GM21367 (cell line): ENCODE results near the gene CENPC.
"Not testable (repeated sequence)": the region's sequence is repeated elsewhere in the genome, so short reads cannot be mapped to it uniquely, and the experiment has no call there.

Experiments used
- ATAC-seq: cut with Tn5 transposase; IDR thresholded peaks from one replicate; pipeline ENCODE4 v1.9.1; 2021; ENCODE audit not compliant: unreplicated experiment

The CENPC gene

DNA sequence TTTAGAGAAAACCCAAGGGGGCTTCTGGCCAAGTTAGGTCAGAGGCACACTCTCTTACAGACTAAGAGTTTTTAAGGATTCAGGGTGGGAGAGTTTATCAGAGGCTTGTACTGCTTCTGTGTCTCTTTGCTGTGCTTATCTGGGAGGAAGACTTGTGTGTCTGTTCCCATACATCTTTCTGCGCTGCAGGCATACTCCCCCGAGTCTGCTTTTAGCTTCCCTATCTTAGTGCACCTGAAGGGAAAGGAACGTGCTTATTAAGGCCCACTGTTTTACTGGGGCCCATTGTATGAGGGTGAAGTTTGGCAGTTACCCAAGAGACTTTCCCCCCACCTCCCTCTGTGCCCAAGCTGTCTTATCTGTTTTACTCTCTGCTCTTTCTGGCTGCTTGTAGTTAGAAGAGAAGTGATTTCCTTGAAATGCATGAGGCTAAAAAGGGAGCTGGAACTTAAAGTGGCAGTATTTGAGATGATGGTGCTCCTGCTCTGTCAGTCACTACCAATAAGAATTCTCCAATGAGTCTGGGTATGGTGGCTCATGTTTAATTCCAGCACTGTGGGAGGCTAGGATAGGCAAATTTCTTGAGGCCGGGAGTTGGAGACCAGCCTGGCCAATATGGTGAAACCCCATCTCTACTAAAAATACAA is 7.0 kb upstream of the CENPC start:
- not testable (repeated sequence) for ATAC-seq

DNA sequence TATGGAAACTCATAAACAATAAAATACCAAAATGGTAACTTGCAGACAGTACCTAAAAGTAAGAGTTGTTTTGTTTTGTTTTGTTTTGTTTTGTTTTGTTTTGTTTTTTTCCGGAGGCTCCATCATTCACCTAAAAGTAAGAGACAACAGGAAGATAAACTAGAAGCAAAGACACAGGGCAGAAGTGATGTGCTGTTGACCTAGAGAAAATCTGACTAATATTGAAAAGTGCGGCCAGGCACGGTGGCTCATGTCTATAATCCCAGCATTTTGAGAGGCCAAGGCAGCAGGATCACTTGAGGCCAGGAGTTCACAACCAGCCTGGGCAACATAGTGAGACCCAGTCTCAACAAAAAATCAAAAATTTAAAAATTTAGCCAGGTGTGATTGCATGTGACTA is 5.6 kb upstream of the CENPC start:
- ATAC-seq, result peak; percentile 34

DNA sequence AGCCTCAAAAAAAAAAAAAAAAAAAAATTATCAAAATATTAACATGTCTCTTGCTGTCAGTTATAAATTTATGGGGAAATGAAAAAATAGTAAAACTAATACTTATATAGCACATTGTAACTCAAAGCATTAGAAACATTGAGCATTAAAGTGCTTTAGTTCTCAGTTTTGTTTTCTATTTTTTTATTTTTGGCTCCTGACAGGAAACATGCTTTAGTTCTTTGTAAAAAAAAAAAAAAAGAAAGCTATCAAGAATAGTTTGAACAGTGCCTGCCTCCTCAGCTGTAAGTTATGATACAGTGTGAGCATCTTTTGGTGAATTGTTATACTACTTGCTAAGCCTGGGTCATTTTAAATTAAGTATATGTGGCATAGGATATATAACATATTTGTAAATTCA is 5.1 kb upstream of the CENPC start:
- no peak for ATAC-seq

DNA sequence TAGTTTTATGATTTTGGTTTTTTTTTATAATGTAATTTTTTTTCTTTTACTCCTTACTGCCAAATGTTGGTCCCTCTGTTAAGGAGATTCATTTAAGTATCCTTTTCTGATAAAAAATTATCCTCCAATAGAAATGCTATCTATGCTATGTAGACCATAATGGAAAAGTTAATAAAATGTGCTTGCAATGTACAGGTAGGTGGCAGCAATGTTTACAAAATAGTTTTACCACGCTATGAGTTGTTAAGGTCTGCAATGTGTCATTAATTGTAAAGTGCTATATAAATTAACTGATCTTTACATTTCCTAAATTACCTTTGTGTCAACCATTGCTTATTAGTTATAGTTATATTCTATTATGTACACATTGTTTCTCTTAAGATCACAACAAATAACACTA is 3.8 kb upstream of the CENPC start:
- peak; percentile 37 for ATAC-seq

DNA sequence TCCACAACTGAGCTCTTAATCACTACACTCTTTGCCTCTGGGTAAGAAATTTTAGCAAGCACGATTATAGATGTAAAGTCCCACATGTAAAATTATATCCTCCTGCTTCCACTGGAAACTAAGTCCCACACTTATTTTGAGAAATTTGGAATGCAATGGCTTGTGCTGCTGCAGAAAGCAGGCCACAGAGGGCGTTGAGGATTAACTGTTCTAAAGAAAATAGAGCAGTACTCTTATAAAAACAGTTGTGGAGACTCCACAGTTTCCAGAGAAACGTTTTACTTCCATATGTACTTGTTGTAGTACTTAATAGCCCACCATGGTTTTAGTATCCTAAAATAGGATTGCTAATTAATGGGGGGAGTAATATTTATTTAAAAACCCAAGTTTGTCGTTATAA is 1.7 kb upstream of the CENPC start:
- no peak for ATAC-seq

DNA sequence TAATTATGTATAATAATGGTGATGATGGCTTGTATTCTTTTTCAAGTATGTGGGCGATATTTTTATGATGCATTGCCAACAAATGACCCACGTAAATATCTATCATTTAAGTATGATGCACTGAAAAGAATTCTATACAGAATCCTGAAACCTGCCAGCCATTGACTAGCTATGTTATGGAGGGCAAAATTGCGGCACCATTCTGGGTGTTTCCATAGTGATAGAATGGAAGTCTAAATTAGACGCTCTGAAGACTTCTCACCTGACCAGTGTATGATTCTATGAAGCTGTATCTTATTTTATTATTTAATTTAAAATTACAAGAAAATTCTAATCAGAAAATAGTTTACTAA is 677 bp upstream of the CENPC start:
- no peak for ATAC-seq

DNA sequence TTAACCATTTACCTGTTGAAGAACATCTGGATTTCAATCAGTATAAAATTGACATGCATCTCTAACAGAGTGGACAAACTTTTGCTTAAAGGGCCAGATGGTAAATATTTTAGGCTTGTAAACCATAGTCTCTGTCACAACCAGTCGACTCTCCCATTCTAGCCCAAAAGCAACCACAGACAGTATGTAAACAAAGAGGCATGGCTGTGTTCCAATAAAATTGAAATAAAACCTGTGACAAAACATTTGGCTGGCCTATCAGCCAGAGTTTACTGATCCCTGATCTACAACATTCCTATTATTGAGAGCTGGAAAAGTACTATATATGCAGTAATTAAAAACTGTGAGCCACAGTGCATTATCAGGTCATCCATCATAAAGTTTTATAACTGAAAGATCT is 3.2 kb downstream of the CENPC start:
- no peak for ATAC-seq

DNA sequence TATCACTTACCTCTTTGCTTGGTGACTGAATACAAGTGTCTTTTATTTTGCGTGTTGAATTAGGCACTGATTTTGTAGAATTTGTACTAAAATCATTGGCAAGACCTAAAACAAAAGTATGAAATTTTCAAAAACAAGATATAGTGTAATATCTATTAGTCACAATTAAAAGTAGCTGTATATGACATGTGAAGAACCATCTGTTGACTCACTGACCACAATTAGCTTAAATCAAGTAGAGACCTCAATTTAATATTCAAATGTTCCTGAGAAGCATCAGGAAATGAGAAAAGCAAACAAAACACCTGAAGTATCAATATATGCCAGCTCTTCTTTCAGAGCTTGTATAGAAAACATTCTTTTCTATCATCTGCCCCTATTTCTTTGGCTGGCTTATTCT is 5.5 kb downstream of the CENPC start:
- ATAC-seq, result no peak

DNA sequence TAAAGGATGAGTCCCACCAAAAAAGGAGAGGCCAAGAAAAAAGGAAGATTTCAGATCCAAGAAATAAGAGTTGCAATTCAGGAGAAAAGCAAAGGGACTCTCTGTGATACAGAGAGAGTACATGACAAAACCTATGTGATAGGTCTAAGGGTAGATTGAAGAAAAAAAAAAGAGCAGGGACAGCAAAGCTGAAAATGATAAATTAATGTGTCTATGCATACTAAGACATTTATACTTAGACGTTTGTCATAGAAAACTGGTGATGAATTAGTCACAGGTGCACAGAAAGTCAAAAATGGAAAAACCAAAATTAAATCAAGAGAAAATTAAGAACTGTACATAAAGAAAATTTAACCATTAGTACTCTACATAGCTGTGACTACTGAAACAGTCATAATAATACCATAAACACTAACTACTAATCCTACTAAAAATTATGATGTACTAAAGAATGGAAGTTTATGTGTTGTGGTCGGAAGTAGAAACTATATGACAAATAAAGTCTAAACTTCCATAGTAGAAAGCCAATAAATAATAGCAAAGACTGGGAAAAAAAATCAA is 9.9 kb downstream of the CENPC start:
- ATAC-seq, result no peak

DNA sequence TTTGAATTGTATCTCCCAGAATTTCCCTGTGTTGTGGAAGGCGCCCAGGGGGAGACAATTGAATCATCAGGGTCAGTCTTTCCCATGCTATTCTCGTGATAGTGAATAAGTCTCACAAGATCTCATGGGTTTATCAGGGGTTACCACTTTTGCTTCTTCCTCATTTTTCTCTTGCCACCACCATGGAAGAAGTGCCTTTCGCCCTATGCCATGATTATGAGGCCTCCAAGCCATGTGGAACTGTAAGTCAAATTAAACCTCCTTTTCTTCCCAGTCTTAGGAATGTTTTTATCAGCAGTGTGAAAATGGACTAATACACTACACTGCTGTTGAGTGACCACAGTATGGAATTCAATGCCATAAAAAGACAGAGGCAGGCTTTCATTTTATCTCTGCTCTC is 12.2 kb downstream of the CENPC start:
- ATAC-seq, result no peak

DNA sequence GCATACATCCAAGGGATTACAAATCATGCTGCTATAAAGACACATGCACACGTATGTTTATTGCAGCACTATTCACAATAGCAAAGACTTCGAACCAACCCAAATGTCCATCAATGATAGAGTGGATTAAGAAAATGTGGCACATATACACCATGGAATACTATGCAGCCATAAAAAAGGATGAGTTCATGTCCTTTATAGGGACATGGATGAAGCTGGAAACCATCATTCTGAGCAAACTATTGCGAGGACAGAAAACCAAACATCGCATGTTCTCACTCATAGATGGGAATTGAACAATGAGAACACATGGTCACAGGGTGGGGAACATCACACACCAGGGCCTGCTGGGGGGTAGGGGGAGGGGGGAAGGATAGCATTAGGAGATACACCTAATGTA is 12.9 kb downstream of the CENPC start:
- ATAC-seq, result not testable (repeated sequence)

DNA sequence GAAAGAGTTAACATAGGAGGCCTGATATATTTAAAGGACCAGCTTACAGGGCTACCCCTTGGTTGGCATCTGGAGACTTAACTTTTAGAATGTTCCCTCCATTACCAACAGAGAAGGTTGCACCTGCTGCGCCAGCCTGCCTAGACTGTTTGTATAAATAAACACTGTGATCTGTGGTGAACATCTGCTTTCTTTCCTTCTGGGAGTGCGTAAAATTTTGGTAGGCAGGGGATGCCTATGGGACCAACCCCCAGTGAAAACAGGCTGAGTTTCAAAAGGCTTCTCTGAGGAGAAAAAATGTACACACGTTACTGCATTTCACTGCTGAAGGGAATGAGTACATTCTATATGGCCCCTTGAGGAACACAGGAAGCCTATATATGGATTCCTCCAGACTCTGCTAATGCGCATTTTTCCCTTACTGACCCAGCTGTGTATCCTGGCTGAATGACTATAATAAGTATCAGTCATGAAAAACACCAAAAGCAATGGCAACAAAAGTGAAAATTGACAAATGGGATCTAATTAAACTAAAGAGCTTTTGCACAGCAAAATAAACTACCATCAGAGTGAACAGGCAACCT is 13.8 kb downstream of the CENPC start:
- ATAC-seq, result no peak

DNA sequence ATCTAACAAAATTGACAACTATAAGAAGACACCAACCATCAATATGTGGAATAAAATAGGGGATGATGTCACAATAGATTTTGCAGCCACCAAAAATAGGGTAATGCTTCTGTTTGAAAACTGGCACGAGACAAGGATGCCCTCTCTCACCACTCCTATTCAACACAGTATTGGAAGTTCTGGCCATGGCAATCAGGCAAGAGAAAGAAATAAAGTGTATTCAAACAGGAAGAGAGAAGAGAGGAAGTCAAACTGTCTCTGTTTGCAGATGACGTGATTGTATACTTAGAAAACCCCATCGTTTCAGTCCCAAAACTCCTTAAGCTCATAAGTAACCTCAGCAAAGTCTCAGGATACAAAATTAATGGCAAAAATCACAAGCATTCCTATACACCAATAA is 21.2 kb downstream of the CENPC start:
- not testable (repeated sequence) for ATAC-seq

DNA sequence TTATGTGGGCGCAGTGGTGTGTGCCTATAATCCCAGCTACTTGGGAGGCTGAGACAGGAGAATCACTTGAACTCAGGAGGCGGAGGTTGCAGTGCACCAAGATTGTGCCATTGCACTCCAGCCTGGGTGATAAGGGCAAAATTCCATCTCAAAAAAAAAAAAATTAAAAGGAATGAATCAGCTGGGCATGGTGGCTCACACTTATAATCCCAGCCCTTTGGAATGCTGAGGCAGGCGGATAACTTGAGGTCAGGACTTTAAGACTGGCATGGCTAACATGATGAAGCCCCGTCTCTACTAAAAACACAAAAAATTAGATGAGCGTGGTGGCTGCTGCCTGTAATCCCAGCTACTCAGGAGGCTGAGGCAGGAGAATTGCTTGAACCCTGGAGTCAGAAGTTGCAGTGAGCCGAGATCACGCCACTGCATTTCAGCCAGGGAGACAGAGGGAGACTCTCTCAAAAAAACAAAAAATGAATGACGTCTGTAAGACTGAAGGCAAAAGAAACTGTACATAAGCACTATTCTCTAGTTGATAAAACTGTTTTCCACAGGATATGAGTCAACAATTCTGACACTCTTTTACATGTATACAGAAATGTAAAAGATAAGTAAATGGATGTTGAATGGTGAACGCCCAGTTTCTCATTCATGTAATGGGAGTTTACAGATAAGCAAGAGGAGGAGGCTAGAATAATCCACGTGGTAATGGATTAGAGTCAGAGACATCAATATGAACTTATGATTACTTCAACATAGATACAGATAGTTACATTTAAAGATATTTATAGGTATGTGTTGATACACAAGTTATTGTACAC is 22.2 kb downstream of the CENPC start:
- no peak for ATAC-seq

DNA sequence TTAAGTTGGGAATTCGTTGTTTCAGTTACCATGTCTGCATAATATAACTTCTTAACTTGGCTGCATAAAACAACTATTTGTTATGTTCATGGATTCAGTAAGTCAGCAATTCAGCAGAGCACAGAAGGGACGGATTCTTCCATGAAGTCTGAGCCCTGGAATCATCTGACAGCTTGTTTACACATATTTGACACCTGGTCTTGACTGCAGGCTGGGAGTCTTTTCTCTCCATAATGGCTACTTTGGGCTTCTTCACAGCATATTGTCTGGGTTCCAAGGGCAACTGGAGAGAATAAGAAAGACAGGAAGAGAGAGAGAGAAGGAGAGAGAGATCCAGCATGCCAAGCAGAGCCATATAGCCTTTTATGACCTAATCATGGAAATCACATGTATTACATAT is 23.1 kb downstream of the CENPC start:
- no peak for ATAC-seq

DNA sequence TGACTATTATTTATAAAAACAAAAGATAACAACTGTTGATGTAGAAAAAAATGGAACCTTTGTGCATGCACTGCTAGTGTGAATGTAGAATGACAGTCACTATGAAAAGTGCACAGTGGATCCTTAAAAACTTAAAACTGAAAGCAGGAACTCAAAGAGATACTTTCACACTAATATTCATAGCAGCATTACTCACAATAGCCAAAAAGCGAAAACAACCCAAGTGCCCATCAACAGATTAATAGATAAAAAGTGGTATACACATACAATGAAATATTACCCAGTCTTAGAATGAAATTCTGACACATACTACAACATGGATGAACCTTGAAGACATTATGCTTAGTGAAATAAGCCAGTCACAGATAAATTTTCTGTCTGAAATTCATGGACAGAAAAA is 23.8 kb downstream of the CENPC start:
- ATAC-seq, result no peak

DNA sequence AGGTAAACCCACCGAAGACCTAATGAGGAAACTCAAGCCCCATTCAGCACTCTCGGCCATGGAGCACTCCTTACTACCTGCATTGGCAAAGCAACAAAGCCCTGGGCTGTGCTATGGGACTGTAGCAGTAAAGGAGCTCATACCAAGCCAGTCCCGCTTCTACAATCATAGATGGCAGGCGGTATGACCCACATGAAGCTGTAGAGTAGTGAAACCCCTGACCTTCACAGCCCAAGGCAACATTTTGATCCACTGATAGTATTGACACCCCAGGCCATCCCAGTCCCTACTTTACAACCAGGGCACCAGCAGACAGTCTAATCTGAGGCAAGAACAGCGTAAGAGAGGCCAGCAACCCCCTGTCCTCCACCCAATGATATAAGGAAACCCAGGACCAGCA is 25.2 kb downstream of the CENPC start:
- ATAC-seq, result no peak

DNA sequence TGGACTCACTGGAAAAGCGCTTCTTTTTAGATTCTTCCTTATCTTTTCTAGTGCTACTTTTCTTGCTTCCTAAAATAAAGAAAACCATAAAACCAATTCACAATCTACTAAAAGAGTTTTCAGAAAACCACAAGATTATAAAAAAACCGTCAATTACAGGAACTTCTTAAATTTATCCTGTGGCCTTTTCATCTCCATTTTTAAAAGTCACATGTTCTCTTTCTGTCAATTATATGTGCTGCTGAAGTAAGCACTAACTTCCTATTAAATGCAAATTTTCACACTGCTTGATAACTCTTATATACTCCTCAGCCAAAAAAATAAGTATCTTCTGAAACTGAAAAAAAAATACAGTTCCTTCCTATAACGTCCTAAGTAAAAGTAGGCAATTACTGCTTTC is 32.8 kb downstream of the CENPC start:
- ATAC-seq, result no peak

DNA sequence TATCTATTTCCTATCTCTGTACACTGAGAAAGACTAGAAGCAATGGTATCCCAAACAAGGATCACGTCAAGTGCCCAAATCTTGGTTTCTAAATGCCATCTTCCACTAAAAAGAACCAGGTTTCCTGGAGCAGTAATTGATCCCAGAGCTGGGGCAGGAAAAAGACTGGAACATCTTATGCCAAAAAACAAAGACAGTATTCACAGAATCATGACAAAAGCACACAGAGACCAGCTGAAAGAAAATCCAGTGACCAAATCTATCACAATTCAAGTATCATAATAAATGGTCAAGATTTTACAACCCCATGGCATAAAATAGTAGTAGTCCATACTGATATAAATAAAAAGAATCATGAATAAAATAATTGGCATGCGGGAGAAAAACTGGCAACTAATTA is 44.9 kb downstream of the CENPC start:
- no peak for ATAC-seq

DNA sequence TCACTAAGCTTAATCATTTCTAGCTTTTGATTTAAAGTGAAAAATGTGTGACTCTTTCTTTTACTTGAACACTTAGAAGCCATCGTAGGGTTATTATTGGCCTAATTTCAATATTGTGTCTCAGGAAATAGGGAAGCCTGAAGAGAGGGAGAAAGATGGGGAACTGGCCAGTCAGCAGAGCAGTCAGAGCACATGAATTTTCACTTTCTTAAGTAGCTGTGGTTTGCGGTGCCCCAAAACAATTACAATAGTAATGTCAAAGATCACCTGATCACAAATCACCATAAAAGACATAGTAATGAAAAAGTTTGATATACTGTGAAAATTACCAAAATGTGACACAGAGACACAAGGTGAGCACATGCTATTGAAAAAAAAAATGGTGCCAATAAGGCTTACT is 45.5 kb downstream of the CENPC start:
- ATAC-seq, result no peak

DNA sequence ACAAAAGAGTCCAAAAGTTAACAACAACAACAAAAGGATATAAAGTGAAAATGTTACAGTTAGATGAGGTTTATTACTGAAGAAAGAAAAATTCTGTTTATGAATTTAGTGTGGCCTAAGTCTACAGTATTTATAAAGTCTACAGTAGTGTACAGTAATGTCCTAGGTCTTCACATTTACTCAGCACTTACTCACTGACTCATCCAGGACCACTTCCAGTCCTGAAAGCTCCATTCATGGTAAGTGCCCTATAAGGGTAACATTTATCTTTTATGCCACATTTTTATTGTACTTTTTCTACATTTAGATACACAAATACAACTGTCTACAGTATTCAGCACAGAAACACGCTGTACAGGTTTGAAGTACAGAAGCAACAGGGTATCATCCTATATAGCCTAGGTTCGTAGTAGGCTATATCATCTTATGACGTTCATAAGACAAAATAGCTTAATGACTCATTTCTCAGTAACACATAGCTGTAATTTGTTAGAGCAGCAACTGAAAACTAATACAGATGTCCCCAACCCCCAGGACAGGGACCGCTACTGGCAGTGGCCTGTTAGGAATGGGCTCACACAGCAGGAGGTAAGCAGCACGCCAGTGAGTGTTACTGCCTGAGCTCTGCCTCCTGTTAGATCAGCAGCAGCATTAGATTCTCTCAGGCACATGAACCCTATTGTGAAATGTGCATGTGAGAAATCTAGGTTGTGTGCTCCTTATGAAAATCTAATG is 61.3 kb downstream of the CENPC start:
- ATAC-seq, result no peak

DNA sequence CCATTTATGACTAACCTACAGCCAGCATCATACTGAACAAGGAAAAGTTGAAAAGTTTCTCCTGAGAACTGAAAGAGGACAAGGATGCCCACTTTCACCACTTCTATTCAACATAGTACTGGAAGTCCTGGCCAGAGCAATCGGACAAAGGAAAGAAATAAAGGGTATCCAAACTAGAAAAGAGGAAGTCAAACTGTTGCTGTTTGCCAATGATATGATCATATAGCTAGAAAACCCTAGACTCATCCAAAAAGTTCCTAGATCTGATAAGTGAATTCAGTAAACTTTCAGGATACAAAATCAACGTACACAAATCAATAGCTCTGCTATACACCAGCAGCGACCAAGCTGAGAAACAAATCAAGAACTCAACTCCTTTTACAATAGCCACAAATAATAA is 64.5 kb downstream of the CENPC start:
- ATAC-seq, result no peak
